Activated effector memory CD4-positive, alpha-beta T cell treated with Interleukin-2 at 50 U/mL for 16 hours (primary cell): ENCODE results near the gene MED17.
"Not testable (repeated sequence)": the region's sequence is repeated elsewhere in the genome, so short reads cannot be mapped to it uniquely, and the experiment has no call there.

ENCODE experiments used
- DNase-seq: peaks from one replicate; pipeline ENCODE4 v3.0.0-alpha.2; 2020

Gene MED17

GRCh38 chr11:93757924-93758865 lies 25.9 kb upstream of the MED17 start:
- no peak for DNase-seq

GRCh38 chr11:93759123-93759522 lies 25.0 kb upstream of the MED17 start:
- not testable (repeated sequence) for DNase-seq

DNA sequence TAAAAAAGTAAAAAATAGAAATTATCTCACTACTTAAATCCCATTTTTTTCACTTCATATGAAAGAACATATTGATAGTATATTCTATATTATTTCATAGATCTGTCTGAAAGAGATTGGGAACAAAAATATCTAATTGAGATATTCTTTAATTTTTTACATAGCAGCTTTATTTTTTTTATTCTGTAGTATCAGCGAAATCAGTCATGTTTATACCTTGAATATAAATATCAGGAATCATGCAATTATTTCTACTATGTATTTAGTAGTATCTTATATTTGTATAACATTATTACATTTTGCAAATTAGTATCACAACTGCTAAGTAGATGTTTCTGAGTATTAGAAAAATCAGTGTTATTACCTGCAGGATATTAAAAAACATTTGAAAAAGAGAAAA lies 22.2 kb upstream of the MED17 start:
- no peak for DNase-seq

- DNase-seq: no peak
Measured at GRCh38 chr11:93765551-93765950, 18.5 kb upstream of the MED17 start.

GRCh38 chr11:93766504-93766903 lies 17.6 kb upstream of the MED17 start:
- no peak for DNase-seq

GRCh38 chr11:93767018-93767417 lies 17.1 kb upstream of the MED17 start:
- no peak for DNase-seq

- no peak for DNase-seq
Measured at GRCh38 chr11:93770160-93770559, 13.9 kb upstream of the MED17 start.

DNA sequence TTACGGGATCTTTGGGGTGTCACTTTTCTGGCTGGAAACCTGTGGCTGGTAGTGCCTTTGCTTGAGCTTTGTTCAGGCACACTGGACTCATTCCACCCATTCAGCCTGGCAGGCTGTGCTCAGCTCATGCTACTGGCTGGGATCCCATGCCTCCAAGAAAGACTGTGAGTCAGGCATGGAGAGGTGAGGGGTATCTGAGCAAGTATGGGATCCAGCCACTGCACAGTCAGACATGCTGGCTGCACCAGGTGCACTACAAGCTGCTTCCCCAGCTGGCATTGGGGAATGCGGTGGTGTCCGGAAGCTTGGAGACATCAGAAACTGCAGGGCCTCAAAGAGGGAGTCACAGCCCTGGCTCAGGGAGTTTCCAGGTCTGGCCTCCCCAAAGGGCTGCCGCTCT lies 12.0 kb upstream of the MED17 start:
- DNase-seq: no peak

DNA sequence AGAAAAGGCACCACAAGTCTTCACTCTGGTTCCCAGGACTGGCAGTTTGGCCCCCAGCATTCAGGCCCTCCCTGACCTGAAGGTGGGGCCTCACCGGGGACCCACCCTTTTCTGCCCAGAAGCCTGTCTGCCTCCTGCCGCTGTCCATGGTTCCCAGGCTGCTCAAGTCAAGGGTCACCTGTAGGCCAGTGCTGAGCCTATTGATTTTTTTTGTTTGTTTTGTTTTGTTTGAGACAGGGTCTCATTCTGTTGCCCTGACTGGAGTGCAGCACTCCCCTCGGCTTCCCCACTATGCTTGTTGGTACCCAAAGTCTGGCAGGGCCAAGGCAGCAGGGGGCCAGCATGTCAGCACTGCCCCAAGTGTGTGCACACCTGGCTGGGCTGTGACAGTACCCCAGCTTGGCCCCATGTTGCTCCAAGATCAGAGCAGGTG lies 11.0 kb upstream of the MED17 start:
- no peak for DNase-seq

GRCh38 chr11:93773601-93774200 lies 10.4 kb upstream of the MED17 start:
- DNase-seq: no peak

DNA sequence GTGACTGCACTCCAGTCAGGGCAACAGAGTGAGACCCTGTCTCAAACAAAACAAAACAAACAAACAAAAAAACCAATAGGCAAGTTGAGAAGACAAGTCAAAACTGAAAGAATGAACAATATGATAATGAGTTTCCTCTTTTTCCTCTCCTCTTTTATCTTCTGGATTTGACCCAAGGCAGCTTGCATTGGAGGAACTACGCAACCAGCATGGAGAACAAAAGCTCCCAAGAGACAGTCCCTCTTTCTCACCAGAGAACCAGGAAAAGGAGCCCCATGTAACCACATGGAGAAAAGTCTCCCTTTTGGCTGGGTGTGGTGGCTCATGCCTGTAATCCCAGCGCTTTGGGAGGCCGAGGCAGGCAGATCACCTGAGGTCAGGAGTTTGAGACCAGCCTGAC lies 9.5 kb upstream of the MED17 start:
- DNase-seq: not testable (repeated sequence)

DNA sequence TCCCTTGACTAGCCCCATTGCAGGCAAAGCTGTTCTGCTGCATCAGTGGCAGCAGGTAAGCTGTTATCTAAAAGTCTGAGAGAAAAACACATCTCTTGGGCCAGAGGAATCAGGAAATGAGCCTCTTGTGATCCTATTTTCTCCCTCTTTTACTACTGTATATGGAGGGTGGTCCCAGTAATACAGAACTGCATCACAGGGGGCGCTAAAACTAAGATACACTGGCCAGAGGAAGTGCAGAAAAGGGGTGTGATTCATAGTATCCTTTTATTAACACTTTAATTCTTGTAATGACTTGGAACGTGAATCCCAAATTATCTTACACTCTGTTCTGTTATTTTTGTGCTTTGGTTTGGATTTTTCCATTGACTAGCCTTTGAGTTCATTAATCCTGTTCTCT lies 8.8 kb upstream of the MED17 start:
- no peak for DNase-seq

- no peak for DNase-seq
Measured at GRCh38 chr11:93783362-93783761, 720 bp upstream of the MED17 start.

GRCh38 chr11:93783765-93784144 lies 327 bp upstream of the MED17 start:
- no peak for DNase-seq

- DNase-seq: no peak
Measured at GRCh38 chr11:93784935-93785360, 866 bp downstream of the MED17 start.

DNA sequence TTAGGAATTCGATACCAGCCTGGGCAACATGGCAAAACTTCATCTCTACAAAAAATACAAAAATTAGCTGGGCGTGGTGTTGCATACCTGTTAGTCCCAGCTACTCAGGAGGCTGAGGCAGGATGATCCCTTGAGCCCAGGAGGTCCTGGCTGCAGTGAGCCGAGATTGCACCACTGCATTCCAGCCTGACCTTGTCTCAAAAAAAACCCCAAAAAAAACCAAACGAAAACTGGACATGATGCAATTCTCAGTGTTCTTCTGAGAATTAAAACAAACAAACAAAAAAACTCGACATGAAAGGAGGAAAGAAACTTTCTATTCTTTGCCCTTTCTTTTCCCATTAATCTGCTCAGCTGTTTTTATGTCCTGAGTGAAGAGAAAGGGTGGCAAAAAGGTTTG lies 7.4 kb downstream of the MED17 start:
- DNase-seq: no peak

DNA sequence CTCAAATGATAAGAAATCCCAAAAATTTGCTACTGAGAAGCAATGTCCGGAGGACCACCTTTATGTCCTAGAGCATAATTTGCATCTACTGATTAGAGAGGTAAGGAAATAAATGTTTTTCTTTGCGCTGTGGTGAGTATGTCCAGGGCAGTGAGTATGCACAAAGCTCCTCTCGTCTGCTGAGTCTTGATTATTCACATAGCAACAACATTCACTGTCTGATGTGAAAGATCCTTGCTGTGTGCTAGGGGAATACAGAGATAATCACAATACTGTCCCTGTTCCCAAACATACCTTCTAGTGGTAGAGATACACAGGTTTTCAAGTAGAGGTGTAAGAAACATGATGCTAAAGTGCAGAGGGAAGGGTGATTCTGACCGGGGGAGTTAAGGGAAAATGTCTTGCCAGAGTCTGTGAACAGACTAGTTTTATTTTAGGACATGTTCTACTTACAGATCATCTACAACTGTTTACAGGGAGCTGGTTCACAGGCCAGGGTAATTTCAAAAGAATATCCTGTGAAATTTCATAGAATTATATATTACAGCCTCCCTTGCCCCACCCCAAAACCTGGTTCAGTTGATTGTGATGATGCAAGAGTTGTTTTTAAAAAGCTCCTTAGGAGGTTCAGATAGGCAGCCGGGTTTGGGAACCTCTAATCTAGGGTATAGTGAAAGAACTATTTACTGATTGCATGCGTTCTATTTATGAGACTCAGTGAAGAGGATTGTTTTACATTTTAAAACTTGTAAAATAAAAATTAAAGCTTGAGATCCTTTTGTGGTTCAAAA lies 12.6 kb downstream of the MED17 start:
- no peak for DNase-seq

GRCh38 chr11:93801366-93801765 lies 17.3 kb downstream of the MED17 start:
- no peak for DNase-seq

GRCh38 chr11:93804879-93805278 lies 20.8 kb downstream of the MED17 start:
- no peak for DNase-seq

GRCh38 chr11:93807980-93808379 lies 23.9 kb downstream of the MED17 start:
- DNase-seq: no peak

- no peak for DNase-seq
Measured at GRCh38 chr11:93813974-93814373, 29.9 kb downstream of the MED17 start.

GRCh38 chr11:93814966-93815633 lies 31.0 kb downstream of the MED17 start:
- no peak for DNase-seq
